ENCODE results near the gene CFAP45.

DNA sequence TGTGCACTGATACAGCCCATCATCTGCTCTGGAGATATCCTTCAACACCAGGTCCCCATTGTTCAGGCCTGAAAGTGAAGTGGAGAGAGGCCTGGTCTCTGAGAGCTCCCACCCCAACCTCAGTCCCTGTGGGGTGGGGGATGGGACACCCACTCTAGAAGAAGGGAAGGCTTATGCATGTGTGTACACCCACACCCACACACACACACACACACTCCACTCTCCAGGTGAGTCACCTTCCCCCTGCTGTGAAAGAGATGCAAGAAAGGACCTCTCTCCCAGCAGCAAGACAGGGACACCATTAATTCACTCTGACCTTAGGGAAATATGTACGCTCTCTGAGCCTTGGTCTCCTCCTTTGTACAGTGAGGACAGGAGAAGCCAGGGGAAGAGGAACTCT is 43.4 kb downstream of the CFAP45 start:
- TF ChIP-seq, protein P1, sequence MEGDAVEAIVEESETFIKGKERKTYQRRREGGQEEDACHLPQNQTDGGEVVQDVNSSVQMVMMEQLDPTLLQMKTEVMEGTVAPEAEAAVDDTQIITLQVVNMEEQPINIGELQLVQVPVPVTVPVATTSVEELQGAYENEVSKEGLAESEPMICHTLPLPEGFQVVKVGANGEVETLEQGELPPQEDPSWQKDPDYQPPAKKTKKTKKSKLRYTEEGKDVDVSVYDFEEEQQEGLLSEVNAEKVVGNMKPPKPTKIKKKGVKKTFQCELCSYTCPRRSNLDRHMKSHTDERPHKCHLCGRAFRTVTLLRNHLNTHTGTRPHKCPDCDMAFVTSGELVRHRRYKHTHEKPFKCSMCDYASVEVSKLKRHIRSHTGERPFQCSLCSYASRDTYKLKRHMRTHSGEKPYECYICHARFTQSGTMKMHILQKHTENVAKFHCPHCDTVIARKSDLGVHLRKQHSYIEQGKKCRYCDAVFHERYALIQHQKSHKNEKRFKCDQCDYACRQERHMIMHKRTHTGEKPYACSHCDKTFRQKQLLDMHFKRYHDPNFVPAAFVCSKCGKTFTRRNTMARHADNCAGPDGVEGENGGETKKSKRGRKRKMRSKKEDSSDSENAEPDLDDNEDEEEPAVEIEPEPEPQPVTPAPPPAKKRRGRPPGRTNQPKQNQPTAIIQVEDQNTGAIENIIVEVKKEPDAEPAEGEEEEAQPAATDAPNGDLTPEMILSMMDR (IDR thresholded peaks at IDR 0.05): no peak
- no peak for TF ChIP-seq EZH2 (IDR thresholded peaks at IDR 0.05; ENCODE audit: borderline replicate concordance, insufficient read depth, low read depth, low read length, poor library complexity, severe bottlenecking)
